SJSA1 (cell line): ENCODE data around the gene ITGB5. TPM values are rescaled to one million over a fixed set of nuclear protein-coding genes. Genes with fewer than 3 reads are reported as not detected.
A peak's percentile ranks its signal among the peaks of the same experiment; 100 is the strongest.

ENCODE experiments used
- DNase-seq, 2 experiments: peaks; one replicate each; pipeline ENCODE4 v3.0.0-alpha.2; 2015 to 2020; ENCODE audit warnings: low spot score in 2 of 2, low read depth in 1 of 2
- H3K27ac ChIP-seq: fragments of 250-450 bp; sonication (Bioruptor Pico); 2 replicates; pipeline ENCODE4 v1.5.1; 2020; ENCODE audit warnings: mild to moderate bottlenecking, moderate library complexity
- H3K27me3 ChIP-seq: fragments of 250-450 bp; sonication (Bioruptor Pico); replicated peaks from 2 replicates; pipeline ENCODE4 v1.5.1; 2020; ENCODE audit warnings: mild to moderate bottlenecking, moderate library complexity
- H3K36me3 ChIP-seq: fragments of 250-450 bp; sonication (Bioruptor Pico); 2 replicates; pipeline ENCODE4 v1.5.1; 2020; ENCODE audit warnings: mild to moderate bottlenecking
- H3K4me1 ChIP-seq: fragments of 250-450 bp; sonication (Bioruptor Pico); replicated peaks from 2 replicates; pipeline ENCODE4 v1.6.1; 2021; ENCODE audit warnings: mild to moderate bottlenecking
- H3K4me3 ChIP-seq: fragments of 250-450 bp; sonication (Bioruptor Pico); 2 replicates; pipeline ENCODE4 v1.5.1; 2020; ENCODE audit warnings: mild to moderate bottlenecking
- H3K9me3 ChIP-seq: fragments of 250-450 bp; sonication (Bioruptor Pico); replicated peaks from 2 replicates; pipeline ENCODE4 v1.5.1; 2020; ENCODE audit warnings: mild to moderate bottlenecking
- total RNA-seq: library from RNA; depleted of rRNA; stranded (reverse); fragments of >200 nt; shearing (Covaris generic); gene quantifications from 2 replicates; pipeline ENCODE4 v1.2.3, GENCODE V29; 2014

The ITGB5 gene
- total RNA-seq, 1 experiment from 2014 or later = 84.6 TPM

- peak; percentile 69 to 74 for DNase-seq
- H3K4me3 ChIP-seq = no peak overlapping the region
Observed at GRCh38 chr3:124772081-124772831, 114.9 kb downstream of the ITGB5 start.

GRCh38 chr3:124771083-124771445 is 116.1 kb downstream of the ITGB5 start:
- H3K4me1 ChIP-seq = peaks cover 36% of the 10 kb centered on the region

More at GRCh38 chr3:124772081-124772831, 114.9 kb downstream of the ITGB5 start:
- Histone ChIP-seq H3K27me3 (no peaks in the 10 kb centered on the region), H3K4me1 (peaks cover 36% of the 10 kb centered on the region), H3K36me3 (peaks cover 12% of the 10 kb centered on the region), H3K27ac (peak overlapping the region; percentile 33), H3K9me3 (no peaks in the 10 kb centered on the region)

DNA sequence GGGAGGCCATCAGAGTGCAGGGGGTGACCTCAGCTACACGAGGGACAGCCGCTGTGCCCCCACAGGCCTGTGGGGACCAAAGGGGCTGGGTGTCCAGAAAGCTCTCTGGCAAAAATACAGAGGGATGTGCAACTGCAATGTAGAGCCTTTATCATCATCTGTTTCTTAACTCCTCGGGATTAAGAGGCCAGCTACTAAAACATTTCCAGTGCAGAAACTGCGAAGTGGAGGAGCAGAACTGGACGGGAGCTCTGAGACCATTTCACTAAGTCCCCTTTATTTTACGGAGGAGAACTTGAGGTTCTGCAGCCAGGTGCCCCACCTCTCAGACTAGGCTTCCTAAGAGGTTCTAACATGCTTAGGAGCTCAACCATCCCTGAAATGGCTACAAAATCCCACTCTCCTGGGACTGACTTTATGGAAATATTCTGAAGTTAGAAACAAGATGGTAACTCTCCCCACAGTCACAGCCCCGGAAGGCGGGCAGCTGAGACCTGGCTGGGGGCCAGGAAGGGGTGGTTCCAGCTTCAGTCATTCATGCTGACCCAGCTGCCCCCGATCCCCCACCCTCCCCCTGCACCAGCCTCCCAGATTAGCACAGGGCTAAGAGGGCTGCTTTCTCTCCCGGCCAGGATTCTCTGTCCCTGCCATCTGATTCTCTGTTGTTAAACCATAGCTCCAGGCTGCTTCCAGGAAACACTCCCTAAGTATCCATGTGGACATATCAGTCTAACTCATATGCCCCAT is 116.7 kb downstream of the ITGB5 start:
- H3K27me3 ChIP-seq = no peaks in the 10 kb centered on the region
- no peaks in the 10 kb centered on the region for H3K9me3 ChIP-seq
- DNase-seq = no peak
- no peak overlapping the region for H3K4me3 ChIP-seq
- peaks cover 36% of the 10 kb centered on the region for H3K4me1 ChIP-seq
- no peak overlapping the region for H3K27ac ChIP-seq
- peaks cover 16% of the 10 kb centered on the region for H3K36me3 ChIP-seq

More at GRCh38 chr3:124771083-124771445, 116.1 kb downstream of the ITGB5 start:
- H3K27ac ChIP-seq = no peak overlapping the region
- no peak overlapping the region for H3K4me3 ChIP-seq
- no peaks in the 10 kb centered on the region for H3K9me3 ChIP-seq
- DNase-seq = no peak
- H3K27me3 ChIP-seq = no peaks in the 10 kb centered on the region
- H3K36me3 ChIP-seq = peaks cover 14% of the 10 kb centered on the region

DNA sequence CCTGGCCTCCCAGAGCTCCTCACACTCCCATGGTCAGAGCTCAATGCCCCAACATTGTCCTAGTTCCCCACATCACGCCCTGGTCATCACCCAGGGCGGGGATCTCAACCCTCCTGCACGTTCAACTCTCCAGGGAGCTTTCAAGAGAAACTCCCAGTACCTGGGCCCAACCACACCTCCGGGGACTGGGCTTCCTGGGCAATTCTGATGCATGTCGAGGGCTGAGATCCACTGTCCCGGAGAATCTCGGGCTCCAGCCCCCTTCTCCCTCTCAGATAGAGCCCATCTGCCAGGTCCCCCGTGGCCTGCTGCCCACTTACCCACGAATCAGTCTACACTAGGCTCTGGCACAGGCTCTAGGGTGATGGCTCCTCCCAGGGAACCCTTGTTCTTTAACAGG is 117.7 kb downstream of the ITGB5 start:
- H3K4me1 ChIP-seq = peaks cover 28% of the 10 kb centered on the region
- H3K36me3 ChIP-seq = peaks cover 22% of the 10 kb centered on the region
- H3K4me3 ChIP-seq = no peak overlapping the region
- no peaks in the 10 kb centered on the region for H3K27me3 ChIP-seq
- no peak overlapping the region for H3K27ac ChIP-seq
- DNase-seq = no peak
- no peaks in the 10 kb centered on the region for H3K9me3 ChIP-seq

DNA sequence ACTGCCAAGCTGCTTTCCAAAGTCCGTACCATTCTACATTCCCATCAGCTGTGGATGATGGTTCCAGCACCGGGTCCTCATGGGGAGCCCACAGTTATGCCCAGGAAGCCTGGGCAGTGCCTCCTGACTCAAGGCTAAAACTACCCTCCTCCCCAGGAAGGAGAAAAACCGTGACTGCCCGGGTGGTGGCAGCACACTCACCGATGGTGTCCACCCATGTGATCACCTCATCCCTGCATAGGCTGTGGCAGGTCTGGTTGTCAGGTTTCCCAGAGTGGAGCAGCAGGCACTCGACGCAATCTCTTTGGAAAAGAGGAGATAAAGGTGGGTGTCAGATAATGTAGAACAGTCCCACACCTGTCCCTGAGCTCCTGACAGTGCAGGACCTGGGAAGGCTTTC is 118.4 kb downstream of the ITGB5 start:
- Histone ChIP-seq H3K27ac (no peak overlapping the region), H3K27me3 (no peaks in the 10 kb centered on the region), H3K4me3 (no peak overlapping the region), H3K36me3 (peaks cover 24% of the 10 kb centered on the region), H3K9me3 (no peaks in the 10 kb centered on the region), H3K4me1 (peaks cover 22% of the 10 kb centered on the region)
- no peak for DNase-seq

DNA sequence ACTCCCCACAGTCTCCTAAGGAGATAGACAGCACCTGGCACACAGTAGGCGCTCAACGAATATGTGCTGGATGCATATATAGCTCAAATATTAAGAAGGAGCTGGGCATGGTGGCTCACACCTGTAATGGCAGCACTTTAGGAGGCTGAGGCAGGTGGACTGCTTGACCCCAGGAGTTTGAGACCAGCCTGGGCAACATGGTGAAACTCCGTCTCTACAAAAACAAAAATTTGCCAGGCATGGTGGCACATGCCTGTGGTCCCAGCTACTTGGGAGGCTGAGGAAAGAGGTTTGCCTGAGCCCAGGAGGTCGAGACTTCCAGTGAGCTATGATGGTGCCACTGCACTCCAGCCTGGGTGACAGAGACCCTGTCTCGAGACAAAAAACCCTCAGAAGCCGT is 119.5 kb downstream of the ITGB5 start:
- H3K36me3 ChIP-seq = peaks cover 21% of the 10 kb centered on the region; the same call in 1 of the 2 replicates
- peaks cover 11% of the 10 kb centered on the region for H3K4me1 ChIP-seq
- H3K27me3 ChIP-seq = no peaks in the 10 kb centered on the region
- no peaks in the 10 kb centered on the region for H3K9me3 ChIP-seq
- H3K27ac ChIP-seq = no peak overlapping the region
- DNase-seq = no peak
- no peak overlapping the region for H3K4me3 ChIP-seq

DNA sequence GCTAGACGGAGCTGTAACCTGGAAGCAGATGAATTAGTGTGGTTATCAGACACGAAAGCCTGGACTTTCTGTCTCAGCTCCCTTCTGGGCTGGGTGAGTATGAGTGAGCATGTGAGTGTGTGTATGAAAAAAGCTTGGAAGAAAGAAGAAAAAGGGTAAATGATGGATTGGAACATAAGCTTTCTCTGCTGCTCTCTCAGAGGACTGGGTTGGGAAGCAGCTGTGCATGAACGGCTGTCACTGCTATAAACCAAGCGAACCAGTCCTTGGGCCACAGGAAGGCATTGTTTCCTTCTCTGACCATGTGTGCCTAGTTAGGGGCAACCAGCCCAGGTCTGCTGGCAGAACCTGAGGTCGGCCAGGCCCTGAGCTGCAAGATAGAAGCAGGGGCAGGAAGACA is 119.9 kb downstream of the ITGB5 start:
- no peak overlapping the region for H3K27ac ChIP-seq
- no peaks in the 10 kb centered on the region for H3K9me3 ChIP-seq
- H3K27me3 ChIP-seq = no peaks in the 10 kb centered on the region
- peaks cover 21% of the 10 kb centered on the region; the same call in 1 of the 2 replicates for H3K36me3 ChIP-seq
- H3K4me1 ChIP-seq = peaks cover 6% of the 10 kb centered on the region
- DNase-seq = no peak
- H3K4me3 ChIP-seq = no peak overlapping the region

DNA sequence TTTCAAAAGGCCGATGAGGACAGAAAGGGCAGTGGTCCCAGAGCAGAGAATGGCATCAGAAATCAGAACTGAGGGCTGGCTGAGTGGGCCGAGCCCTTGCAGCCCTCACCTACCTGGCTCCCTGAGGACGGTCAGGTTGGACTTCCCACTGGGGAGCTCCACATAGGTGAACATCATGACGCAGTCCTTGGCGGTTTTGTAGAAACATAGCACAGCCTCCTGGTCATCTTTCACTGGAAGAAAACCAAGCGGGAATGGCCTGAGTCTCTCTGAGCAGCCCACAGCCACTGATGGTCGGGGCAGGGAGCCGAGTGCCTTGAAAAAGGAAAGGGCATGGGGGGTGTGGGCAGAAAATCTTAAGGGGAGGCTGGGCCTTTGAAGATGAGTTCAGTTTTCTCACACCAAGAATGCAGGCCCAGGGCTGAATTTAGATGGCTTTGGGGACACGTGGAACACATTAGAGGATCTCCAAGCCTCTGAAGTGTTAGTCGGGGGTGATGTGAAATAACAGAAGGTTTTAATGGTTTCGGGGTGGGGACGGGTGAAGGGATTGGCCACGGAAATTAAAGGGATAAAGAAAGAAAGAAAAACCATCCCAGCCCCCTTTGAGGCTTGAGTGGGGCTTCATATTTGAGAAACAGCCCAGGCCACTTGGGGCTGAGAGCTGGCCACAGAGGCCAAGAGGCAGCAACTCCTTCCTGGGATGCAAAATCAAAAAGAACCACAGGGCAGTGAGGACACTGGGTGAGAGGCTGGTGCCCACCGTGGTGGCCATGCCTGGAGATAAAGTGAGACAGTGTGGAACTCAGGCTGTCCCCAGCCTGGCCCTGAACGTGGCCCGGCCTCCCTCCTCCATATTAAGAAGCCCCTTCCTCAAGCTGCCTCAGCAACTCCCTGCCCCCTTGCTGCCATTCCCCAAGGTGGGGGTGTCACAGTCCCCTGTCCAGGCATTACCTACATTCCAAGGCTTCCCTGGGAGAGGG is 120.8 kb downstream of the ITGB5 start:
- H3K4me1 ChIP-seq = peaks cover 1% of the 10 kb centered on the region
- H3K27ac ChIP-seq = no peak overlapping the region
- no peak overlapping the region for H3K4me3 ChIP-seq
- DNase-seq = no peak
- H3K9me3 ChIP-seq = no peaks in the 10 kb centered on the region
- H3K27me3 ChIP-seq = no peaks in the 10 kb centered on the region
- H3K36me3 ChIP-seq = peaks cover 21% of the 10 kb centered on the region; the same call in 1 of the 2 replicates

GRCh38 chr3:124765197-124765840 is 121.8 kb downstream of the ITGB5 start:
- Histone ChIP-seq H3K27me3 (no peaks in the 10 kb centered on the region), H3K36me3 (peaks cover 21% of the 10 kb centered on the region; the same call in 1 of the 2 replicates), H3K9me3 (no peaks in the 10 kb centered on the region), H3K27ac (no peak overlapping the region), H3K4me1 (peaks cover 12% of the 10 kb centered on the region), H3K4me3 (no peak overlapping the region)
- DNase-seq = no peak

GRCh38 chr3:124764746-124765145 is 122.4 kb downstream of the ITGB5 start:
- H3K36me3 ChIP-seq = peaks cover 21% of the 10 kb centered on the region; the same call in 1 of the 2 replicates
- no peak overlapping the region for H3K27ac ChIP-seq
- H3K4me3 ChIP-seq = no peak overlapping the region
- DNase-seq = no peak
- H3K4me1 ChIP-seq = peaks cover 13% of the 10 kb centered on the region
- no peaks in the 10 kb centered on the region for H3K9me3 ChIP-seq
- no peaks in the 10 kb centered on the region for H3K27me3 ChIP-seq

GRCh38 chr3:124763644-124764358 is 123.4 kb downstream of the ITGB5 start:
- no peak overlapping the region for H3K4me3 ChIP-seq
- DNase-seq = no peak
- no peaks in the 10 kb centered on the region for H3K9me3 ChIP-seq
- peaks cover 13% of the 10 kb centered on the region for H3K4me1 ChIP-seq
- H3K36me3 ChIP-seq = peaks cover 18% of the 10 kb centered on the region; the same call in 1 of the 2 replicates
- H3K27ac ChIP-seq = no peak overlapping the region
- H3K27me3 ChIP-seq = no peaks in the 10 kb centered on the region

- Histone ChIP-seq H3K27ac (no peak overlapping the region), H3K9me3 (no peaks in the 10 kb centered on the region), H3K27me3 (no peaks in the 10 kb centered on the region), H3K4me1 (peaks cover 13% of the 10 kb centered on the region), H3K4me3 (no peak overlapping the region), H3K36me3 (peaks cover 15% of the 10 kb centered on the region; the same call in 1 of the 2 replicates)
- DNase-seq = no peak
Observed at GRCh38 chr3:124763206-124763605, 124.0 kb downstream of the ITGB5 start.
